ELR (cell line): ENCODE data around the gene NELL1.

Source experiments
- DNase-seq: peaks from one replicate; pipeline ENCODE4 v3.0.0-alpha.2; 2015; ENCODE audit warnings: low read depth

The NELL1 gene

DNA sequence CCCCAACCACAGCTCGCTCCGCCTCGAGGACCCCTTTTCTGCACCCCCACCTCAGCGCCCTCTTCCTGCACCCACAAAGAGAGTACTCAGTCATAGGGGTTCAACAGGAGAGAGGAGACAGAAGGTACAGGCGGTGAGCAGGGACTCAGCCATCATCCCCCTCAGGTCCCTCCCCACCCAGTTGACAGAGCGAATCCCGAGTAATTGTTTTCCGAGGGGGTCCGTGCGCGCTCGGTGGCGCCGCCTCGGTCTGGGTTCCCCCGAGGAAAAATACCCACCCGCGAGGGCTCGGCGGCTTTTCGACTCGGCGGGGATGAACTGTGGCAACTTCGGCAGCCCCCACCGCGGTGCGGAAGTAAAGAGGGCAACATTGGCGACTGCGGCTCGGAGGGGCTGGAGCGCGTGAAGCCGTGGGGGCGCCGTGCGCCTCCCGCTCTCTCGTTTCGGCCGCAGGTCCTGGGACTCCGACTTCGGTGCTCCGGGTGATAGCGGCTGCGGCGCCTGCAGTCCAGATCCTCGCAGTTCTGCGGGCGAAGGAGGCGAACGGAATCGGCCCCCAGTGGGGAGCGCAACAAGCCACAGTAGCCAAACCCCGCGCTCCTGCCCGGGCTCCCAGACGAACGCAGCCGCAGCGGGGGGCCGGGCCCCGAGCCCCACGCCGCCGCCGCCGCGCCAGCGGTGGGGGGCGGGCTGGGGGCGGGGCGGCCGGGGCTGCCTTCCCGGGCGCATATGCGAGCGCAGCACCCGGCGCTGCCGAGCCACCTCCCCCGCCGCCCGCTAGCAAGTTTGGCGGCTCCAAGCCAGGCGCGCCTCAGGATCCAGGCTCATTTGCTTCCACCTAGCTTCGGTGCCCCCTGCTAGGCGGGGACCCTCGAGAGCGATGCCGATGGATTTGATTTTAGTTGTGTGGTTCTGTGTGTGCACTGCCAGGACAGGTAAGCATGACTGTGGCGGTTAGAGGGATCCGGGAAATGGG is at the start of gene NELL1:
NELL1 (plus strand) TSS at position 743 of the 976 bp plus-strand sequence.
- DNase-seq: no peak

DNA sequence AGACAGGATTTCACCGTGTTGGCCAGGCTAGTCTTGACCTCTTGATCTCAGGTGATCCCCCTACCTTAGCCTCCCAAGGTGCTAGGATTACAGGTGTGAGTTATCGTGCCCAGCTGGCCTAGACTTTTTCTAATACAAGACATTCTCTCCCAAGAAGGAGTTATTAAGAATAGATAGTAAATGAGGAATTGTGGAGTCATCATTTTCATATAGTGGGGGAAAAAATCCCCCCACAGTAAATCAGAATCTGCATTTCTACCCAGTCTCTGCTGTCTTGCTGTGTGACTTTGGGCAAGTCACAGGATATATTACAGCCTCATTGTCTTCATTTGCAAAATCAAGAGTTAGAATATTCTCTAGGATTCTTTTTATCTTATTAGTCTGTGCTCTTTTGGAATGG is 48.4 kb upstream of the NELL1 start:
- DNase-seq: no peak

DNA sequence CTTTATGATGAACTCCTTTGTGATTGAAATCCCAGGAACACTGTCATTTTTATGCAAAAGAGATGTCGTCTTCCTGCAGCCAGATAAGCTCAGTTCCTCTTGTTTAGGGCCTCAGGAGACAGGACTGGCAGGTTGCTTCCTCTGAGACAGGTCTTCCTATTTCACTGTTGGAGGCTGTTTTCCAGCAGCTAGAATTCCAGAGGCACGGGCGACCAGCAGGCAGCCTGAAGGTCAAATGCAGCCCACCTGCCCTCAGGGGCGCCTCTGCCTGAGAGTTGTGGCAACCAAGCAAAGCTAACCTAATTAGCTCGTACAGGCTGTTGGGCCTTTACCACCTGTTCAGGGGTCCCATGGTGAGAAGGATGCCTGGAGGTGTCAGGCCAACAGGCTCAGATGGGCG is 47.7 kb upstream of the NELL1 start:
- DNase-seq: no peak

DNA sequence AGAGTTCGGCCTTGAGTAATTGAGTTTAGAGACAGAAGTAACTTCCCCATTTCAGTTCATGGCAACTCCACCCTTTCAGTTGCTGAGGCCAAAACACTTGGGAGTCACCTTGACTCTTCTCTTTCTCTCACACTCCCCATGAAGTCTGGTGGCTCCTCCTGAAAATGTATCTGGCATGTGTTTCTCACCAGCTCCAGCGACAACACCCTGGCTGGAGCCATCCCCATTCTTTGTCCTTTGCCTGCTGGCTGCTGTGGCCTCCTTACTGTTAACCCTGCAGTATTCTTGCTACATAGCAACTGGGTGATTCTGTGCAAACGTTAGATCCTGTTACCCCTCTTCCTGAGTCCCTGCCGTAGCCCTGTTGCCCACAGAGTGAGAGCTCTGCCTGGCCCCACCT is 46.1 kb upstream of the NELL1 start:
- DNase-seq: no peak

DNA sequence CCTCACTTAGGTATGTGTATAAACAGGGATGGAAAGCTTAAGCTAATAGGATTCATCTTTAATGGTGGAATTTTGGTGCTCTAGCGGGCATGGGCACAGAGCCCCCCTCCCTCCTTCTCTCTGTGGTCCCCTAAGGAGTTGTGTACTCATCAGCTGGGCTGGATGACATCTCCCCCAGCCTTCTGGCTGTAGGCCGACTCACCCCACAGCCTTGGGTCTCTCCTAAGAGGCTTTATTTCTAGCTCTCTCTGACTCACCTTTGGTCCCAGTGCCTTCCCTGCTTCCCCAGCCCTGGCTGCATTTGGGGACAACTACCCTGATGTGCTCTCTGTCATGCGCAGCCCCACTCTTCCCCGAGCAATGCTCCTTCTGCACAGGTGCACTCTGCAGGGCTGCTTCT is 43.1 kb upstream of the NELL1 start:
- no peak for DNase-seq

DNA sequence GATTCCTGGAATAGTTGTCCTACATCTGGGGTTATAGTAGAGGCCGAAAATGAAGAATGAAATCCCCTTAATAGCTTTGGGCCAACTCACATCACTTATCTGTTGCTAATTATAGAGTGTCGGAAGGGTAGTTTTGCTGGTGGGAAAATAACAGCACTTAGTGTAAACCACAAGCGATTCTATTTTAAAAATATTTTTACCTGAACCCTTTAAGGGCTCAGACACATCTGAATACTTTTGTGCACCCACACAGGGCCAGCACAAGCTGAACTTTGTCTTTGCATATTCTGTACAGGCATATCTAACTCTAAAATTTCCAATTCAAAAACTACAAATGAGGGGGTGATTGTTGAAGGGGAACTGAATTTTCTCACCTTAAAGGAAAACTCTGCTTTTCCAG is 42.4 kb upstream of the NELL1 start:
- DNase-seq: no peak

DNA sequence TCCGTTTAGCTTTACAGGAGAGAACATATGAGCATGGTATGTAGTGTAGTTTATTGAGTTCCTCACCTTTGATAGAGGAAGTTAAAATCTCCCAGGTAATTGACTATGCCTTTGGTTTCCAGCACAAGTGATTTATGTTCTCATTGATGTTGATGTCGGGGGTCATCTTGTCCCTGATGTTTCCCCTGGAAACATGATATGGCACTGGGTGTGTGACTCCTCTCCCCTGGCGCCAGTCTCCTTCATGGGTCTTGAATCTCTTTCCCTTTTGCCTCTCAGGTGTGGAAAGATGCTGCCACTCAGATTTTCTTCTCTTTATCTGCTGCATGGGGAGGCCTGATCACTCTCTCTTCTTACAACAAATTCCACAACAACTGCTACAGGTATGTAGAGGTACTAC is 41.7 kb upstream of the NELL1 start:
- DNase-seq: no peak

DNA sequence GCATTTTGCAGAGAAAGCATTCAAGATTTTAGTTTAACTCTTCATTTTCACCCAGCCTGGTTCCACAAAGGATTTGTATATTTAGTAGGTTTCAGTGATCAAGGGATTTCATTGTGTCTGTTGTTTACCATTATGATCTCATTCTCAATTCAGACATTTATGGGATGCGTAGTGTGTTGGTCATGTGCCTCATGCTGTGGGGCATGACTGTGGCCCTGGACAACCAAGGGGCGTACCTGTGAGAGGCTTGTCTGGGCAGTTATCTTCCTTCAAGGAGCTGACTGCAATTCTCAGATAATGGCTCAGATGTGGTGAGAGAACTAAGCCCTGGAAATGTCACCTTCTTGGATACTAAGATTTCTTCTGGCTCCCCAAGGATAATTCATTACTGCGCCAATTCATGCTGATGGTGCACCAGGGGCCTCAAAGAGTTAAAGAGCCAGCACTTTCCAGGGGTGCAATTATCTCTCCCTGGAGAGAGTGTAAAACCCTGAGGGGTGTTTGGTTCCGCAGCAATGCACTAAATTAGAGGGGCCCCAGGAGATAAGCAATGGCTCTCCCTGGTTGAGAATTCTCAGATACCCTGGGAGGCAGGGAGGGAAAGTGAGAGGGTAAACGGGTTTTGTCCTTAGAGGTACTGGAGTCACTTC is 37.7 kb upstream of the NELL1 start:
- DNase-seq: no peak

DNA sequence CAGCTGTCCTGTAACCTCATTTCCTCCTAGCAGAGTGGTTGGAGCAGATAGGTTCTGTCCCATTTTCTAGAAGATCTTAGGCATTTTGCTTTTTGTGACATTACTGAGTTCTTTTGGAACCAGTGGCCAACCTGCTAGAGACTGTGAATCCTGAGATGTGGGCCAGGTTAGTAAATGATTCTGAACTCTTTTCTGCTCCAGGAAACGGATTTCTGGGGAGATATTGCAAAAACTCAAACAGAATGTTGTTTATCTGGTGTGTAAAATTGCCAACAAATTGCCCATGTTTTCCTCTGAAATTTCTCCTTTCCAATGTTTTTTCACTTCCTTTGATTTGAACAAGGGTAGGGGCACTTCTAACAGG is 37.2 kb upstream of the NELL1 start:
- no peak for DNase-seq

DNA sequence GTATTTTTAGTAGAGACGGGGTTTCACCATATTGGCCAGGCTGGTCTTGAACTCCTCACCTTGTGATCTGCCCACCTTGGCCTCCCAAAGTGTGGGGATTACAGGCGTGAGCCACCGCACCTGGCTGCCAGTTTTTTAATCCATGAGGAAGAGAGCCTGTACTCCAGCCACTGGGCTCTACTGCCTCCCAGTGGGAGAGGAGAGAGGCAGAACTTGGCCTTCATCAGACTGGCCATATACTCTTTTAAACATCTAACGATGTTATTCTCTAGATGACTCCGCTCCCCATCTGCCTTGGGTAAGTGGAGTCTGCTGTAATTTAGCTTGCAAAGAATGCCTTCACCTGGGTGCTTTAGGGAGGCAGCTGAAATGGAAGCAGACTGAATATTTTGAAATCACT is 35.3 kb upstream of the NELL1 start:
- DNase-seq: no peak

DNA sequence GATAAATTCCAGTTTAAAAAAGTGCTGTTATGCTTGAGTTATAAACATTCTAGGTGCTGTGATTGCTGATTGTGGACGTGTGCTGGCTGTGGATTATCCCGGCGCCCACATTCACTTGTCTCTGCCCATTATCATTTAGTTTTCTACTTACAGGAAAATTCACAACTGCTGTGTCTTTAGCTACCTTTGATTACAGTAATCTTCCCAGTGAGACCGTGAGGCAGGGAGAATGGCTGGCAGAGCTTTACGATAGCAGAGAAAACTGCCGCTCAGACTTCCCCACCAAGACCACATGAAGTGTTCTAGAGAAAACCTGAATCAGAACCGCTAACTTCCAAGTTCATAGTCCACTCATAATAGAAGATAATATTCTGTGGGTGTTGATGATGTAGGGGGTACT is 34.6 kb upstream of the NELL1 start:
- no peak for DNase-seq

DNA sequence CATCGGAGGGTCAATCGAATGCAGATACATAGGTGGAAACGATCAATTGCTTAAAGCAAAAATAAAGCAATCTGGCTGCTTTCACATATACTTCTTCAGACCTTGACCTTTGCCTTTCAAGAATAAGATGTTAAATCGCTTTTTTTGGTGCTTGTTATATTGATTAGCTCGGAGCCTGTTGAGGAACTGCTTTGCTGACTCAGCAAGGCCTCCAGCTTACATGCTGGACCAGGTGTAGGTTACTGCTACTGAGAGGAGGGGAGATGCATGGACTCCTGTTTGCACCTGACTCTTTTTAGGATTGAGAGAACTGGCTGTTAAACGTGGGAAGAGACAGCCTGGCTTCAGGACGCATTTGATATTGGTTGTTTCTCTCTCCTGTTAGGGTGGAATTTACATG is 31.3 kb upstream of the NELL1 start:
- no peak for DNase-seq

DNA sequence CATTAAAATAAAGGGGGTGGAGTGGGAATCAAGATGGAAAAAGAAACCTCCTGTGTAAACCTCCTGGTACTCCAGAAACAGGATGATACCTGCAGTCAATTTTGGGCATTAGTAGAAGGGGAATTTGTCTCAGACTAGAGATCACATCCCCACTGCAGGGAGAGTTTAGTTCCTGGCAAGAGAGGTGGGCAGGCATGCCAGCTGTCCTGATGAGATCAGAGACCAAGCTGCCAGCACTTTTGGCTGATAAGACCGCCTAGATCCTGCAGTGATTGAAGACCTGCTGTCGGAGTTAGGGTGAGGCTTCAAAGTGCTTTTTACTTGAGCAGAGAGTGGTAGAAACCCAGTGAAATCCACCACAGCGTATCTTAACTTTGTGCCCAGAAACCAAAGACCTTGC is 29.7 kb upstream of the NELL1 start:
- no peak for DNase-seq

DNA sequence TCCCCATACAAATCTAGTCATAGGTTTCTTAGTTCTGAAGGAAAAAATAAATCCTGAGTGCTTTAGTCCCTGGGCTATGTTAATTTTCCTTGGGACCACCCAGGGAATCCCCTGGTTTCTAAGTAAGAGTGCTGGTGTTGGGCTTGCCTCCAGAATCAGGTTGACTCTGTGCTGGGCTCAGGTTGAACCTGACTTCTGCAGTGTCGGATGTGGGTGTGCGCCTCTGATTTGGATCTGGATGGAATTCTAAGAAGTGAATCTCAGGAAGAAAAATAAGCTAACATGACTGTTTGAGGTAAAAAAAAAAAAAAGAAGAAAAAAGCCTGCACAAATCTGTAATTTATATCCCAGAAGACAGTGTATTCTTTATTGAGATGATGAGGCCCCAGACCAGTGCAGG is 29.0 kb upstream of the NELL1 start:
- no peak for DNase-seq

DNA sequence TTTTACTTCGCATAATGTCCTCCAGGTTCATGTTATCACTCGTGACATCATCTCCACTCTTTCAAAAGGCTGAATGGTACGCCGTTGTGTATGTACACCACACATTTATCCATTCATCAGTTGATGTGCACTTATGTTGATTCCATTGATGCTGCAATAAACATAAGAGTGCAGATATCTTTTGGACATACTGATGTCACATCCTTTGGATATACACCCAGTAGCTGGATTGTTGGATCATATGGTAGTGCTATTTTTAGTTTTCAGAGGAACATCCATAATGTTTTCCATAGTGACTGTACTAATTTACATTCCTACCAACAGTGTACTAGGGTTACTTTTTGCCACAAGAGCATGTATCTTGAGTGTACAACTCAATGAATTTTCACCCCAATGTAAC is 25.0 kb upstream of the NELL1 start:
- no peak for DNase-seq

DNA sequence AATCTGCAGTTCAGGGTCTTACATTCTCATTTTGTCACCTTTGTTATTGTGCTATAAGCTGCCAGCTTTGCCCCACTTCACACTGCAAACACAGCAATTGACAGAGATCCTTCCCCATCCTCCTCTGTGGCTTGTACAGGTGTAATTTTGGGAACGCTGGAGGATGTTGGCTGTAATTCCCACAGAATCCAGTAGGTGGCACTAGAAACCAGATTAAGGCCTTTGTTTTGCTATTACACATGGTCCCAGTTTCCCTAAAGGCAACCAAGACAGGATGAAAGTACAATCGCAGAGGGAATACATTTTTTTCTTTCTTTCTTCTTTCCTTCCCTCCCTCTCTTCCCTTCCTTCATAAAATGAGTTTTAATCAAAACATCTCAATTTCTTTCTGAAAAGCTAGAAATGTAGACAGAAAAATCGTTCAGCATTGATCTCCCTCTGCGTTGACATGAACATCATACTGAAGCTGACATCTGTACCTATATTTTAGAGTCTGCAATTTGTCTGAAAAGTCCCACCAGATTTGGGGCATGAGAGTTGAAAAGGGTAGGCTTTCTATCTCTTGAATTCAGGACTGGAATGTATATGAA is 21.3 kb upstream of the NELL1 start:
- peak; percentile 50 for DNase-seq

DNA sequence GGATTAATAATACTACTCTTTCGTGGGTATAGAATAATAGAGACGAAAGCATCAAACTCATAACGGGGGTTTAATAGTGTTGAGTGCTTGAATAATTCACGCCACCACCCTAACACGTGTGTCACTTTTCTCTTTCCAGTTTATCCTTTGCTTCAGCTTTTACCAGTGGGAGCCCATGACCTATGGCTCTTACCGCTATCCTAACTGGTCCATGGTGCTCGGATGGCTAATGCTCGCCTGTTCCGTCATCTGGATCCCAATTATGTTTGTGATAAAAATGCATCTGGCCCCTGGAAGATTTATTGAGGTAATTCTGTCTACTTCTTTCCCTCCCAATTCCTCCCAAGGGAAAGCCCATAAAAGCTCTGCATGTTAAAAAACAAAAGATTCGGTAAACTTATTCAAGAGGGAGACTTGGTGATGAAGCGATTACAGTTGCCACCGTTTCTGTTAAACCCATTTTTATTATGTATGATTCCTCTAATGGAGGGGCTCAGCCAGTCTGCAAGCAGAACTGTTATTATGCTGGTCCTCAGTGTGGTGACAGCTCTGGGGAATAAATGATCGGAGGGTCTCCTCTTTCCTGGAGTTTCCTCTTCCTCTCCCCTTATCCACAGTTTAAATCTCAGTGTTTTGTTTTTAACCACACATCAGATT is 17.1 kb upstream of the NELL1 start:
- no peak for DNase-seq

DNA sequence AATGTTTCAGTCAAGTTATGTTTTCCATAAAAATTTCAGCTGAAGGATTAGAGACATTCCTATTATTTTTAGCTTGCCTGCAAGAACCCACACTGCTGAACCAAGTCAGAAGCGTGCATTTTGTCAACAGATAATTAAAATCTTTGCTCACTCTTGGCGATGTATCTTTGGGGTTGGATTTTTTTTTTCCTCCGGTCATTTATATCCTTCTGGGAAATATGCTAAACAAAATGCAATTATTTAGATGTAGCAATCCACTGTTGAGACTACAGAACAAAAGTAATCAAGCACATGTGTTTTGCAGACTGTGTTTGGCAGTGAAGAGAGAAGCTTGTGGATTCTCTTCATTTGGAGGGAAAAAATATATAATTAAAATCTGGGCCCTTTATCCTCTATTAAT is 15.3 kb upstream of the NELL1 start:
- DNase-seq: no peak

DNA sequence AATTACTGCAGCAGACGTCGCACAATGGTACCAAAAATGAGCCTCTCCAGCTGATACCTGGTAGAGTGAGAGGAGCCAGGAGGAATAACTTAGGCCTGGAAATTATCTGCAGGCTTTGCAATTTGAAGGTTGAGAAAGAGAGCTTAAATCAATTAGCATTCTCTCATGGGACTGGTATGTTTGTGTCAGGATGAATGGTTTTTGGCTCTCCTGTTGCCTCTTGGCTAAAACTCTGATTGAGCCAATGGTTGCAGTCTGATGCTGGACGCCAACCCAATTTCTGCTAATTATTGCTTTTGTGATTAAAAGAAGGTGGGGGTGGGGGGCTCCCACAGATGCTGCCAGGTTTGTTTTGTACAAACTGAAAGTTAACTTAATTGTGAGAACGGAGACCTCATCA is 12.5 kb upstream of the NELL1 start:
- no peak for DNase-seq

DNA sequence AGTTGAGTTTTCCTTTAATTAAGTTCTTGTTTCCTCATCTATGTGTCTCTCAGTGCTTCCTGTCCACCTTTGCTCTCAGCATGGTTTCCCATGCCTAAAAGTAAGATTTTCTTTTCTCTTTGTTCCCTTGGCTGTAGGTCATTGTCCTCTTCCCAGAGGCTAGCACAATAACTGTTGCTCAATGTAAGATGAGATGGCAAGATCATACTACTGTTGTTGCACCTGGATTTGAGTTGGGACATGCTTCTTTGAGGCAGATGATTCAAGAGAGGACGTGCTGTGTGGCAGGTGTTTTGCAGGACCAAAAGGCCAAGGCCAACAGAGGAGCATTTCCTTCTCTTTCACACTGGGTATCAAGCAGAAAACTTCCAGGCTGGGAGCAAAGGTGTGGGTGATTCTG is 11.3 kb upstream of the NELL1 start:
- no peak for DNase-seq

DNA sequence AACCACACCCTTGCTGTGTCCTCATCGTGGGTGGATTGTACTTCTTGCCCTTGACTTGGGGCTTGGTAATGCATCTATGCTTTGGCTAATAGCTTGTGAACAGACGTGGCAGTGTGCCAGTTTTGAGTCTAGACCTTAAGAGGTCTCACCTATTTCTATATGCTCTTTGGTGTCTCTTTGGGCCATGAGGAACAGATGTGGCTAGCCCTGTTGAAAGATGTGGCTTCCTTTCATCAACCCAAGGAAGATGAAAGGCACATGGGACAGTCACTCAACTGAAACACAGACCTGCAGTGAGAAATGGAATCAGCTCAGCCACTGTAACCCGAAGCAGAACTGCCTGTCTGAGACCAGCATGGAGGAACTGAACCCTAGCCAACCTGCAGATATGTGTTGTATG is 7.9 kb upstream of the NELL1 start:
- DNase-seq: no peak

DNA sequence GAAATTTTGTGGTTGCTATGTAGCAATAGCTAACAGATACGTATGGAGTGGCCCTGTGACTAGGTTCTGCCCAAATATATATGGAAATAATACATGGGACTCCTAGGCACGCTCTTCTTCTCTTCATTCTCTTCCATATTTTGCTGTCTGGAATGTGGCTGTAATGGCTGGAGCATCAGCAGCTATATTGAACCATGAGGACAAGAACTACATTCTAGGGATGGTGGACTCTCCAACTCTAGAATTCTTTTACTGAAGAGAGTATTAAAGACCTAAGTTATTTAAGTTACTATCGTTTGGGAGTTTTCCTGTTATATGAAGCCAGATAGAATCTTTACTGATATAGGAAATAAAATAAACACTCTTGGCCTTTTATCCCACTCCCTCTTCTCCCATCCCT is 7.5 kb upstream of the NELL1 start:
- no peak for DNase-seq
